Measurements from ENCODE around the gene FAM9A.
A peak's percentile ranks its signal among the peaks of the same experiment; 100 is the strongest.

Gene FAM9A

GRCh38 chrX:8801041-8801599 lies at the start of gene FAM9A:
Gene FAM9A (minus strand): TSS chrX:8801383. CDS start chrX:8800171, 1,212 bp downstream.
- DNase-seq: no peak

GRCh38 chrX:8850478-8850877 lies 49.3 kb upstream of the FAM9A start:
- no peak for DNase-seq

GRCh38 chrX:8849945-8850344 lies 48.8 kb upstream of the FAM9A start:
- no peak for DNase-seq

GRCh38 chrX:8849458-8849857 lies 48.3 kb upstream of the FAM9A start:
- no peak for DNase-seq

- no peak for DNase-seq
Measured at GRCh38 chrX:8848911-8849310, 47.7 kb upstream of the FAM9A start.

GRCh38 chrX:8848441-8848840 lies 47.3 kb upstream of the FAM9A start:
- DNase-seq: no peak

GRCh38 chrX:8847360-8847759 lies 46.2 kb upstream of the FAM9A start:
- no peak for DNase-seq

GRCh38 chrX:8846266-8846665 lies 45.1 kb upstream of the FAM9A start:
- DNase-seq: no peak

- DNase-seq: no peak
Measured at GRCh38 chrX:8845469-8845868, 44.3 kb upstream of the FAM9A start.

GRCh38 chrX:8845060-8845459 lies 43.9 kb upstream of the FAM9A start:
- no peak for DNase-seq

GRCh38 chrX:8844157-8844556 lies 43.0 kb upstream of the FAM9A start:
- no peak for DNase-seq

GRCh38 chrX:8841911-8842310 lies 40.7 kb upstream of the FAM9A start:
- DNase-seq: no peak

- no peak for DNase-seq
Measured at GRCh38 chrX:8834392-8834791, 33.2 kb upstream of the FAM9A start.

- DNase-seq: no peak
Measured at GRCh38 chrX:8832582-8833378, 31.6 kb upstream of the FAM9A start.

GRCh38 chrX:8823698-8824097 lies 22.5 kb upstream of the FAM9A start:
- DNase-seq: no peak

GRCh38 chrX:8822002-8822401 lies 20.8 kb upstream of the FAM9A start:
- DNase-seq: no peak

- DNase-seq: no peak
Measured at GRCh38 chrX:8820910-8821527, 19.8 kb upstream of the FAM9A start.

GRCh38 chrX:8815460-8816065 lies 14.4 kb upstream of the FAM9A start:
- peak in 1 of 2 donors; percentile 50 for DNase-seq

- DNase-seq: no peak
Measured at GRCh38 chrX:8813036-8813435, 11.9 kb upstream of the FAM9A start.

GRCh38 chrX:8811611-8812010 lies 10.4 kb upstream of the FAM9A start:
- DNase-seq: no peak

GRCh38 chrX:8808661-8809060 lies 7.5 kb upstream of the FAM9A start:
- DNase-seq: no peak

GRCh38 chrX:8805974-8806373 lies 4.8 kb upstream of the FAM9A start:
- no peak for DNase-seq

GRCh38 chrX:8805046-8805445 lies 3.9 kb upstream of the FAM9A start:
- DNase-seq: no peak

GRCh38 chrX:8803326-8803725 lies 2.1 kb upstream of the FAM9A start:
- no peak for DNase-seq

All from CD4-positive, alpha-beta T cell treated with Interleukin-4 for 1 hour (primary cell).